Lung (tissue), 12 donors: ENCODE data around the gene CFAP53. TPM values are rescaled to one million over a fixed set of nuclear protein-coding genes. Genes with fewer than 3 reads are reported as not detected.

Experiments
- ATAC-seq: fragments of 200-7000 bp; cut with Tn5 transposase; one replicate; pipeline ENCODE4 v1.9.1; 2020; ENCODE audit warnings: moderate number of reproducible peaks; ENCODE audit not compliant: insufficient read depth, low FRiP score
- DNase-seq, 3 donors: peaks; one replicate each; pipeline ENCODE4 v3.0.0-alpha.2; 2013 to 2017
- H3K27ac ChIP-seq, 2 donors: one replicate each; pipeline ENCODE4 v1.5.1; 2013; ENCODE audit warnings: mild to moderate bottlenecking in 2 of 2, moderate library complexity in 2 of 2, control low read depth in 1 of 2, inconsistent platforms in 1 of 2, low read depth in 1 of 2, low read length in 1 of 2
- H3K27me3 ChIP-seq, 3 donors: one replicate each; pipeline ENCODE4 v1.5.1; 2013; ENCODE audit warnings: low read length in 2 of 3; ENCODE audit not compliant: control insufficient read depth in 3 of 3, insufficient read depth in 3 of 3
- H3K36me3 ChIP-seq, 4 donors: one replicate each; pipeline ENCODE4 v1.5.1; 2013; ENCODE audit warnings: low read length in 4 of 4, mild to moderate bottlenecking in 1 of 4, moderate library complexity in 1 of 4; ENCODE audit not compliant: control insufficient read depth in 4 of 4, insufficient read depth in 4 of 4
- H3K4me1 ChIP-seq, 5 donors: one replicate each; pipeline ENCODE4 v1.5.1; 2013; ENCODE audit warnings: low read length in 5 of 5, mild to moderate bottlenecking in 2 of 5, moderate library complexity in 1 of 5; ENCODE audit not compliant: control insufficient read depth in 5 of 5, insufficient read depth in 5 of 5
- H3K4me3 ChIP-seq: one replicate; pipeline ENCODE4 v1.5.1; 2013; ENCODE audit warnings: mild to moderate bottlenecking, control low read depth, moderate library complexity
- H3K9ac ChIP-seq, 2 donors: one replicate each; pipeline ENCODE4 v1.5.1; 2013; ENCODE audit warnings: low read length in 2 of 2, control low read depth in 1 of 2; ENCODE audit not compliant: insufficient read depth in 1 of 2
- H3K9me3 ChIP-seq, 4 donors: one replicate each; pipeline ENCODE4 v1.5.1; 2013; ENCODE audit warnings: low read length in 3 of 4, mild to moderate bottlenecking in 1 of 4, moderate library complexity in 1 of 4; ENCODE audit not compliant: control insufficient read depth in 4 of 4, insufficient read depth in 3 of 4
- WGBS, 2 donors: extraction: QIAGEN DNeasy Blood & Tissue Kit; methylation state at CpG; one replicate each; pipeline ENCODE4 v1.1.7; 2013; 5-methylcytosine and 5-hydroxymethylcytosine counted together
- polyA plus RNA-seq, 2 donors: library from polyadenylated mRNA; stranded (reverse); fragments of 200-250 nt; gene quantifications; one replicate each; pipeline ENCODE4 v1.2.1, GENCODE V29; 2013
- total RNA-seq, 2 donors: library from RNA; depleted of rRNA in 1 of 2; stranded (reverse); fragments of >200 nt in 1 of 2; gene quantifications; one replicate each; pipeline ENCODE4 v1.2.1, GENCODE V29; 2014 to 2021
- TF ChIP-seq, protein P1 (sequence below): IDR thresholded peaks from 2 replicates; pipeline ENCODE4 v1.5.1; 2012; ENCODE audit warnings: mild to moderate bottlenecking; ENCODE audit errors: control extremely low read depth, extremely low read depth
- donor health status: control.
- donor health status: control.
- donor health status: Bipolar disorder and iron deficiency.
- donor health status: healthy.
- donor health status: DM: yes; HTN: yes; CAD: no.

Gene CFAP53
- total and polyA plus RNA-seq, 4 donors = 5.0 to 7.1 (median 5.5) TPM

DNA sequence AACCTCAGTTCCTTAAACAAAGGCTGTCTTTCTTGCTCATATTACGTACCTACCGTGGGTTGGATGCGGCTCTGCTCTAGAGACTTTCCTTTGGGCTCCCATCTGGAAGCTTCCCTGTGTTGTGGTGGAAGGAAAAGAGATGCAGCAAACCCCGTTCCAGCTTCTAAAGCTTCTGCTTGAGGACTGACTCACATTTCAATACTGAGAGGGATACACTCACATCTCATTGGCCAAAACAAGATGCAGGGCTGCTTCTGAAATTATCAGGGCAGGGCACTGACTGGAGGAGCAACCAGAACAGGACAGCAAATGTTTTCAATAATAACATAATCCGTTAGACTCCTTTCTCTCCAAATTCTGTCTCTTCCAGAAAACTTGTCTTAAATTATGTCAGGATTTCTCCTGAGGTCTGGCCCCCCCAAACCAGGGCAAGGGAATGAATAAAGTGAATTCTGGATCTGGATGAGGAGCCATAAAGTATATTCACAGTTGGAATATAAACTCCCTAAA, 66.9 kb downstream of the CFAP53 start:
- TF ChIP-seq, protein P1, sequence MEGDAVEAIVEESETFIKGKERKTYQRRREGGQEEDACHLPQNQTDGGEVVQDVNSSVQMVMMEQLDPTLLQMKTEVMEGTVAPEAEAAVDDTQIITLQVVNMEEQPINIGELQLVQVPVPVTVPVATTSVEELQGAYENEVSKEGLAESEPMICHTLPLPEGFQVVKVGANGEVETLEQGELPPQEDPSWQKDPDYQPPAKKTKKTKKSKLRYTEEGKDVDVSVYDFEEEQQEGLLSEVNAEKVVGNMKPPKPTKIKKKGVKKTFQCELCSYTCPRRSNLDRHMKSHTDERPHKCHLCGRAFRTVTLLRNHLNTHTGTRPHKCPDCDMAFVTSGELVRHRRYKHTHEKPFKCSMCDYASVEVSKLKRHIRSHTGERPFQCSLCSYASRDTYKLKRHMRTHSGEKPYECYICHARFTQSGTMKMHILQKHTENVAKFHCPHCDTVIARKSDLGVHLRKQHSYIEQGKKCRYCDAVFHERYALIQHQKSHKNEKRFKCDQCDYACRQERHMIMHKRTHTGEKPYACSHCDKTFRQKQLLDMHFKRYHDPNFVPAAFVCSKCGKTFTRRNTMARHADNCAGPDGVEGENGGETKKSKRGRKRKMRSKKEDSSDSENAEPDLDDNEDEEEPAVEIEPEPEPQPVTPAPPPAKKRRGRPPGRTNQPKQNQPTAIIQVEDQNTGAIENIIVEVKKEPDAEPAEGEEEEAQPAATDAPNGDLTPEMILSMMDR = no peak
- Histone ChIP-seq H3K9ac (no peak overlapping the region), H3K36me3 (no peaks in the 10 kb centered on the region), H3K27me3 (peaks cover 0 to 24% (median 13%) of the 10 kb centered on the region in 3 donors), H3K4me1 (peaks cover 0 to 7% (median 0%) of the 10 kb centered on the region in 5 donors), H3K4me3 (no peak overlapping the region), H3K9me3 (no peaks in the 10 kb centered on the region), H3K27ac (no peak overlapping the region)
- WGBS, 2 donors = 71 to 78% methylated on average over 5 of the region's 5 CpGs
- DNase-seq (no peak), ATAC-seq (no peak)

DNA sequence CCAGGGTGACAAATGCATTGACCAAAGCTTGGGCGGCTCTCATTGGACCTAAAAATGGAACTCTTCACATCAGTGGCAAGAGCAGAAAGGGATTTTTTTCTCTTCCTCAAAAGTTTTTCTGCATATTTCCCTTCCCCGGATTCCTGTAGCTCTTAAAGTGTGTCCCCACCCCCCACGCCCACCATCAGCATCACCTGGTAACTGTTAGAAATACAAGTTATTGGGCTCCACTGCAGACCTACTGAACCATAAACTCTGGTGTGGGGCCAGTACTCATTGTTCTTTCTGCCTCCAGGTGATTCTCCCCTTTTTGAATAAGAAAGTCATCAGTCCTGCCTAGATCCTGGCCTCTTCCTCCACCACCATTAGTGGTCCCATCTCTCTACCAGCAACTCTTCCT, 70.0 kb downstream of the CFAP53 start:
- 95% methylated on average over 3 of the region's 3 CpGs for WGBS, 2 donors
- TF ChIP-seq, protein P1 = no peak
- Histone ChIP-seq H3K9ac (no peak overlapping the region), H3K36me3 (no peaks in the 10 kb centered on the region), H3K27me3 (peaks cover 0 to 38% (median 38%) of the 10 kb centered on the region in 3 donors), H3K9me3 (no peaks in the 10 kb centered on the region), H3K4me3 (no peak overlapping the region), H3K4me1 (peaks cover 0 to 5% (median 0%) of the 10 kb centered on the region in 5 donors), H3K27ac (no peak overlapping the region)
- ATAC-seq (no peak), DNase-seq (no peak)

DNA sequence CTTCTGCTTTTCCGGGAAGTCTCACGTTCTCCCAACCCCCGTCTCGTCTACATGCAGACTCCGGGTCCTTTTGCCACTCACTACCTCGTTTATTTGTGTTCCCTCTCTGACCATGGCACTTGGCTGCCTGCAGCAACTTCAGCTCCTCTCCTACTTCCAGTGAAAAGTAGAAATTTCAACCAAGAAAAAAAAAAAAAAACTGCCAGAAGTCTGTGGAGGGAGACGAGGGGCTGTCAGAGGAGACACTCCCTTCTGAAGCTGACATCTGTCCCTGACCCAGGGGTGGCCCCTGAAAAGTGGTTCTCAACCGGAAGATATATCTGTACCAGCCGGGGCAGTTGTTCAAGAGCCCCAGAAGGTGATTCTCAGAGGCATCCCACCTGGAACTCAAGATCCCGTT, 70.6 kb downstream of the CFAP53 start:
- peaks cover 0 to 44% (median 41%) of the 10 kb centered on the region in 3 donors for H3K27me3 ChIP-seq
- ATAC-seq = no peak
- H3K4me3 ChIP-seq = no peak overlapping the region
- peak overlapping the region in 1 of 2 donors; percentile 28 for H3K27ac ChIP-seq
- no peaks in the 10 kb centered on the region for H3K36me3 ChIP-seq
- peaks cover 0 to 4% (median 0%) of the 10 kb centered on the region in 5 donors for H3K4me1 ChIP-seq
- H3K9ac ChIP-seq = no peak overlapping the region
- DNase-seq = no peak
- TF ChIP-seq, protein P1 = no peak
- WGBS, 2 donors = 27 to 34% methylated on average over 10 of the region's 10 CpGs
- H3K9me3 ChIP-seq = no peaks in the 10 kb centered on the region
